Right renal cortex interstitium (tissue), 3 donors: Measurements from ENCODE around the gene RBBP8NL. TPM values are rescaled to one million over a fixed set of nuclear protein-coding genes. Genes with fewer than 3 reads are reported as not detected.

Experiments used
- DNase-seq, 3 donors: peaks; one replicate each; pipeline ENCODE4 v3.0.0-alpha.2; 2013; ENCODE audit warnings: low read depth in 3 of 3, low spot score in 2 of 3
- polyA plus RNA-seq, 3 donors: library from polyadenylated mRNA; unstranded; fragments of 120-200 nt; gene quantifications; one replicate each; pipeline ENCODE4 v1.2.1, GENCODE V29; 2013; ENCODE audit not compliant: insufficient read length in 3 of 3

Gene RBBP8NL
- polyA plus RNA-seq, 3 donors, result 0.87 to 1.5 (median 1.4) TPM

DNA sequence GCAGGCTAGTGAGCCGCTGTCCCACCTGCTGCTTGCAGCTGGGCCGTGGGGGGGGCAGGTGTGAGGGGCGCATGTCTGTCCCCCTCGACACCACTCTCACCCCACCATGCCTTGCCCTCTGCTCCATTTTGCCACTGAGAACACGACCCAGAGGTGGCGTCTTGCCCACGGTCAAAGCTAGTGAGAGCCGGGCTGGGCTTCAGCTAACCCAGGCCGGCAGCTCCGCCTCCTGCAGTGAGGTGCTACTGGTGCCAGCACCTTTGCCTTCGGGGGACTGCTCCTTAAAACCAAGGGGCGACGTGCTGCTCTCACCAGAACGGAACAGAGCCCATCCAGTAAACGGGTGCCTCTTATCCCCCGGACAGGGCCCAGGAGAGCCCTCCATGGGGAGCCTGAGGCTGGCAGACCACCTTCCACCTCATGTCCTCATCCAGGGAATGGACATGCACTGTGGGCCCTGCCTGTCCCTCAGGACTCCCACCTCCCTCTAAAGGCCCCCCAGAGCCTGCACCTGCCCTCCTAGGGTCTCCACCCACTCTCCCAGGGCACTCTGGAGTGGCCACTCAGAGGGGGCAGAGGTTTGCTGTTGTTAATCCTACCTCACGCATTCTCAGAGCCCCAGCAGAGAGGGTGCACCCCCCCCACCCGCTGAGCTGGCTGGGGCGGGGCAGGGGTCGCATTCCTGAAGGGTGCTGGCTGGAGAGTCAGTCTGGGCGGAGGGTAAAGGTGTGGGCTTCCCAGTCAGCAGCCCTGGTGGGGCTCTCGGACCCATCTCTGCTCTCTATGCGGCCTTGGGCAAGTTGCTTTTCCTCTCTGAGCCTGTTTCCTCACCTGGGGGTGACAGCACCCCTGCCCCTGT, 2.9 kb downstream of the RBBP8NL start:
- no peak for DNase-seq

GRCh38 chr20:62423326-62423706, 4.0 kb downstream of the RBBP8NL start:
- no peak for DNase-seq

DNA sequence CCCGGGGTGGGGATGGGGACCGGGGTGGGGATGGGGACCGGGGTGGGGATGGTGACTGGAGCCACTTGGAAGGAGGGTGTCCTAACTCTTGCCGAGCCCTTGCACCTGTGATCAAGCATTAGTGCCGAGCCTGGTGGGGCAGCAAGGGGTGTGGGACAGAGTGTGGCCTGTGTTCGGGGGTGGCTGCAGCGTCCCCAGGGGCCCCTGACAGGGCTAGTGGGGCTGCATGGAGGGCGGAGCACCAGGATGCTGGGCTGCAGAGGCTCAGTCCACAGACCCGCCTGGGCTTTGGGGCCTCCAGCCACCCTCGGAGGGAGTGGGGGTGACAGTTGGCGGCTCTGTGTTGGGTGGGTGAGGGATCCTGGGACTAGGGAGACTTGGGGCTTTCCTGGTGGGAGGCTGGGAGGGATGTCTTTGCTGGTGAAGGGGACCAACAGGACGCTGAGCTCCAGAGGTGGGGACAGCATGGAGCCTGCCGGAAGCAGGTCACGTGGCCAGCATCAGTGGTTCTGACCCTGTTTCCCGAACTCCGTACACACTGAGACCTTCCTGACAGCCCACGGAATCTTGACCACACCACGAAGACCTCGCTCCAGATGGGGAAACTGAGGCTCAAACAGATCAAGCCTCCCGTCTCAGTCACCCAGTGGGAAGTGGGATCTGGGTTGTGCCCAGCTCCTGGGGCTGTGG, 4.6 kb downstream of the RBBP8NL start:
- no peak for DNase-seq

DNA sequence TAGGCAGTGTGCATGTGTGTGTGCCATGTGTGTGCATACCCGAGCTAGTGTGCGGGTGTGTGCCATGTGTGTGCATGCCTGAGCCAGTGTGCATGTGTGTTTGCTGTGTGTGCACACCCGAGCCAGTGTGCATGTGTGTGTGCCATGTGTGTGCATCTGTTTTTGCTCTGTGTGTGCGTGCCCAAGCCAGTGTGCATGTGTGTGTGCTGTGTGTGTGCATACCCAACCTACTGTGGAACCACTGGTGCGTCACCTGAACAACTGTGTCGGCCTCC, 5.7 kb downstream of the RBBP8NL start:
- DNase-seq, result no peak

DNA sequence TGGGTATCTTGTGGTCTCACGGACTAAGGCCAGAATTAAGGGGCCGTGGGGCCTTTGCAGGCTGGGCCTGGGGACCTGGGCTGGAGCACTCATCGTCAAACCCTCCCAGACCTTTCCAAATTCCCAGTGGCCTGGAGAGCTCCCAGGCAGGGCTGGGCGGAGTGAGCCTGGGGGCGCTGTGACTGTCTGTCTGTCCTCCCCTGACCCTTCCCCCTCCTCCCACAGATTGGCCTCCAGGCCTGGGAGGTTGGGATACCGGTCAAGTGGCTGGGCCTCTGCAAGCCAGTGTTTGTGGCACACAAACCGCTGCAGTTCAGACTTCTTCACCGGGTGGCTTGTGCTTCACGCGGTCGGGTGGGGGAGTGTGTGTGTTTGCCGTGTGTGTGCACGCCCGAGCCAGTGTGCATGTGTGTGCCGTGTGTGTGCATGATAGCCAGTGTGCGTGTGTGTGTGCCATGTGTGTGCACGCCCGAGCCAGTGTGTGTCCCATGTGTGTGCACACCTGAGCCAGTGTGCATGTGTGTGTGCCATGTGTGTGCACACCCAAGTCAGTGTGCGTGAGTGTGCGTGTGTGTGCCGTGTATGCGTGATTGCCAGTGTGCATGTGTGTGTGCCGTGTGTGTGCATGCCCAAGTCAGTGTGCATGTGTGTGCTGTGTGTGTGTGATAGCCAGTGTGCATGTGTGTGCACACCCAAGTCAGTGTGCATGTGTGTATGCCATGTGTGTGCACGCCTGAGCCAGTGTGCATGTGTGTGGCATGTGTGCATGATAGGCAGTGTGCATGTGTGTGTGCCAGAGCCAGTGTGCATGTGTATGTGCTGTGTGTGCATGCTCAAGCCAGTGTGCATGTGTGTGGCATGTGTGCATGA, 6.3 kb downstream of the RBBP8NL start:
- no peak for DNase-seq

DNA sequence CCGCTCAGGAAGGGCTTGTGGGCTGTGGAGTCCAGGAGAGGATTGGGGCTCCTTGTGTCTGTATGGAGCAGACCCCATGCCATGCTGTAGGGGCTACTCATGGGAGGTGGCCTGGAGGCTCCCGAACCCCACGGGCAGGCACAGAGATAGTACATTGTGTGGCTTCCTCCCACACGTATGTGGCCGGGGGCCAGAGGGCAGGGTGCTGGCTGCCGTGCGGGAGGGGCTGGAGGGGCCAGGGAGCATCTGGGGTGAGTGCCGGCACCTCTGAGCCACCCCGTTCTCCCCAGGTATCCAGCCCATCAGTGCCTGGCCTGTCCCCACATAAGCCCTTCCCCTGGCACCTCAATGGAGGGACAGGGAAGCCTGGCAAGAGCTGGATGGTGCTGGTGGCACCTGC, 7.6 kb downstream of the RBBP8NL start:
- no peak for DNase-seq

GRCh38 chr20:62418709-62419487, 8.4 kb downstream of the RBBP8NL start:
- DNase-seq, result no peak

GRCh38 chr20:62417981-62418708, 9.2 kb downstream of the RBBP8NL start:
- no peak for DNase-seq

DNA sequence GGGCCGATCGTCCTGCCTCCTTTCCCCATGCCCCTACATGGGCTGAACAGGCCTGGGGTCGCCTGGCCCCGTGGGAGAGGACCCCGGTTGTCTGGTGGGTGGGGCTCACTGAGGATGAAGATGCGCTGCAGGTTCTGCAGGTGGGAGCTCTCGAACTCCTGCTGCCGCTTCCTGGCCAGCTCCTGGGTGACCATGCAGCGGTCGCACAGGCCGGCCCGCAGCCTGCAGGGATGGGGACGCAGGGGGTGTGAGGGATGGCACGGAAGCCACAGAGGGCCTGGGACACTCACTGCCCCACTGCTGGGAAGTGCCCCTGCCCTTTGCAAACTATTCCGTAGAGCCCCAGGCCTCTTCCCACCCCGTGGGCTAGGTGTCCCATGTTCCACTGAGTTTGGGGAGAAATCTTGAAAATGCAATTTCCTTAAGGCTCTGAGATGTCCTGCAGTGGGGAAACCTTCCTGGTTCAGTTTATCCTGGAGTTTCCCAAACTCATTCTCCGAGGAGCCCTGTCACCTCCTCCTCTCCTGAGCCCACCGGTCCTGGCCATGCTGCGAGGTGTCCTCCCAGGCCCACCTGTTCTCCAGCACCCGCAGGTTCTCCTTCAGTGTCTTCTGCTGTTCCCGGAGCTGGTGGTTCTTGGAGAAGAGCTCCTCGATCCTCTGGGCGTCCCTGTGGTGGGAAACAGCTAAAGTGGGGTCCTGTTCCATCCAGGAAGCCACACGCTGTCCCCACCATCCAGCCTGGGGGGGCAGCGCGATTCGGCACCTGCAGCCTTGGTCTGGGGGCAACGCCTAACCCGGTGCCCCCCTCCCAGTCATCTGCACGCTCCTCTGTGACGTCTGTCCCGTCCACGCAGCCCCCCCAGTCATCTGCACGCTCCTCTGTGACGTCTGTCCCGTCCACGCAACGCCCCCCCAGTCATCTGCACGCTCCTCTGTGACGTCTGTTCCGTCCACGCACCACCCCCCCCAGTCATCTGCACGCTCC, 10.4 kb downstream of the RBBP8NL start:
- DNase-seq, result no peak

DNA sequence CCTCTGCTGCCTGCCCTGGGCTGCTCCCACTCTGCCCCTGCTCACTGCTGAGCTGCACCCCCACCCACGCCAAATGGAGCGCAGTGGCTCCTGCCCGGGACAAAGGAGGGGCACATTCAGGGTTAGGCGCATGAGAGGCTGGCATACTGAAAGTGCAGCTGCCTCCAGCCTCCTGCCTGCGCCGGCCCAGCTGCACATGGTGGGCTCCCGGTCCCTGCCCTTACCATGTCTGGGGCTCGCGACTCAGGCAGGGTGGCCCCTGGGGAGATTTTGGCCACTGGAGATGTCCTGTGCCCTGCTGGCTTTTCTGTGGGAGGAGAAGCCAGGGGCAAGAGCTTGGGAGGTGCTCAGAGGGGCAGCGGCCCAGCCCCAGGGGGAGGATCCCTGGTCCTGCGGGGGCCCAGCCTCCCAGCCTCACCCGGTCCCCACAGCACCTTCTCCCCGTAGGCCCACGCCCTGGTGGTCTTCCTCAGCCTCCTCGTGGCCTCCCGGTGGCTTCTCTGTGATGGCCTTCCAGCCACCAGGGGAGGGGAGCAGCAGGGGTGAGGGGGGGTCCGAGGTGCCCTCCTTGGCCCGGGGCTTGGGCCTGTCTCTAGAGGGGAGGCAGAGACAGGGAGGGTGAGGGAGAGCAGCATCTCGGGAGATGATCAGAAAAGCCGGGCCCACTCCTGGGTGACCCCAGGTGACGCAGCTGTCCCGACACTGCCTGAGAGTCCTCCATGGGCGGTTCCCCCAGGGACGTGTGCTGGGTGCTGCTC, 11.8 kb downstream of the RBBP8NL start:
- DNase-seq, result no peak

DNA sequence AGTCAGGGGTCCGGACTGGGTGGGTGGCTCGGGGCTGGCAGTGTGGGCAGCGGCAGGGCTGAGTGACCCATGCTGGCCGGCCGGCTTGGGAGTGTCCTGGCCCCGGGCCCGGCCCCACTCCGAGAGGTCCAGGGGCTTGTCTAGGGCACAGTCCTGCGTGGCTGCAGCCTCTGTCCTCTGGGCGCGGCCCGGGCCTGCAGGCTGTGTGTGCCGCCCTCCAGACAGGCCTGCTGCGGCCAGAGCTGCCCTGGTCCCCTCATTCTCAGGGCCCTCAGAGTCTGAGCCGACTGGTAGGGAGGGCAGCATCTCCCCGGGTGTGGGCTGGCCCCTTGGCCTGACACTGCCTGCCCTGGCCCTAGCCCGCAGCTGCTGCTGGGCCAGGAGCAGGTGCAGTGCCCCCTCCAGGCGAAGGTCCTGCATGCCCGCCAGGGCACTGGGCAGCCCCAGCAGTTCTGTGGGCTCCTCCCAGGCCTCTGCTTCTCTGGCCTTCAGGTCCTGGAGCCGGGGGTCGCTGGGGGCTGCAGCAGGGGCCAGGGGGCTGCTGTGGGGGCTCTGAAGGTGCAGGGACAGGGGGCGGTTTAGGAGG, 13.3 kb downstream of the RBBP8NL start:
- no peak for DNase-seq

- DNase-seq, result no peak
Measured at GRCh38 chr20:62413025-62413570, 14.2 kb downstream of the RBBP8NL start.

DNA sequence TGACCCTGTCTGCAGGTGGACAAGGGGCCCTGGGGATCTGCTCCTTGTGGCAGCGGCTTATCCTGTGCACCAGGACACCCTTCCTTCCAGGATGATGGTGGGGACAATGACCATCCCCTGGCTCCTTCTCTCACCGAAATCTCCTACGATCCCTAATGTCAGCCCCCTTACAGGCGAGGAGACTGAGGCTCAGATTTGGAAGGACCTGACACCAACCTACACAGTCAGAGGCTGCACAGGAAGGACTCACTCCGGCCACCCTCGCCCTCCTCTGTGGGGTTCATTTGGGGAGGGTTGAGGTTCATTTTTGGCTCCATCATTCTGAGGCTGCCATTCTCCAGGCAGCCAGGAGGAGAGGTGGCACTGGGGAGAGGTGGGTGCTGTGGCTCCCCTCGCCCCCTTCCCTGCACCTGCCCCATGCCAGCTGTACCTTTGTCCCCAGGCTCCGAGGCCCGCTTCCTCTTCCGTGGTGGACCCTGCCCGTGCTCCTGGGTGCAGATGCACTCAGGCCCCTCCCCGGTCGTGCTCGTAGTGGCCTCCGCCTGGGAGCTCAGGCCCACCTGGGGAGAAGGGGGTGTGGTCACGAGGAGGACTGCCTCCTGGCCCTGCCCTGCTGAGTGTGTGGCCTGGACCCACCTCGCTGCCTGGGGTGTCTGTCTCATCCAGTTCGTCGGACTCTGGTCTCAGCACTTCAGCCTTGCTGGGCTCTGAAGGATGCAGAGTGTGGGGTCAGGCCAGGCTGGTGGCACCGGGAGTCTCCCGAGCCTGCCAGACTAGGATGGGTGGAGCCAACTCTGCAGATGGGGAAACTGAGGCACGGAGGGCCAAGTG, 14.9 kb downstream of the RBBP8NL start:
- DNase-seq, result no peak

- no peak for DNase-seq
Measured at GRCh38 chr20:62411479-62412193, 15.7 kb downstream of the RBBP8NL start.

- DNase-seq, result no peak
Measured at GRCh38 chr20:62410746-62411478, 16.4 kb downstream of the RBBP8NL start.
